Activated CD8-positive, alpha-beta memory T cell treated with anti-CD3 and anti-CD28 coated beads, Interleukin-2, amount 50 U/mL, for 4 hours (primary cell): ENCODE measurements around the gene FBXW12.

Experiments used
- DNase-seq: peaks from one replicate; pipeline ENCODE4 v3.0.0-alpha.2; 2020

FBXW12 gene

DNA sequence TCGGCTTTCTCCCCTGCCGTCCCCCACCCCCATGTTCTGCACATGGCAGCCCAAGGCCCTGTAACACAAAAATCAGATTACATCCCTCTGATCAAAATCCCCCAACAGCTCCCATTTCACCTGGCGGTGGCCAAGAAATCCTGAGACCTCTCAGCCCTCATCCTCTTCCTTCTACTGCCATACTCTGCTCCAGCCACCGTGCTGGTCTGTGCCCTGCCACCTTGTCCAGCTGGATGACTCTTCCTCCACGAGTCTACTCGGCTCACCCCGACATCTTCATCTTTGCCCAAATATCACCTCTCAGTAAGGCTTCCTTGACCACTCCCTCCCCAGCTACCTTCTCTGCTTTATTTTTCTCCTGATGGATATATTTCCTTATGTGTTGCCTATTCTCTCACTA is 64.8 kb downstream of the FBXW12 start:
- DNase-seq, result peak; percentile 5

DNA sequence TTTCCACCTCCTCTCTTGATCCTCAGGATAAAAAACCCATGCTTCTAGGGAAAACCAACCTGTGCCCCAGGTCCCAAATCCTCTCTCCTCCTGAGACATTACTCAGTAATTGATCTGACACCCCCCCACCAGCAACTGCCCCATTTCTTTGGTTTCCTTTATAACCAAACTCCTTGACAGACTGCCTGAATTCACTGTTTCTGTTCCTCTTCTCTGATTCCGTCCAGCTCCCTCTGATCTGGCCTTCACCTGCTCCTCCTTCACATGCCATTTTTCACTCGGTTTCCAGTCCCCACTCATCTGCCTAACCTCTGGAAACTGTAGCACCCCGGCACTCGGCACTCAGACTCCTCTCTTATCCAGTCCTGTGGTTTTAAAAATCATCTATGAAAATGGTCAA is 65.8 kb downstream of the FBXW12 start:
- no peak for DNase-seq

DNA sequence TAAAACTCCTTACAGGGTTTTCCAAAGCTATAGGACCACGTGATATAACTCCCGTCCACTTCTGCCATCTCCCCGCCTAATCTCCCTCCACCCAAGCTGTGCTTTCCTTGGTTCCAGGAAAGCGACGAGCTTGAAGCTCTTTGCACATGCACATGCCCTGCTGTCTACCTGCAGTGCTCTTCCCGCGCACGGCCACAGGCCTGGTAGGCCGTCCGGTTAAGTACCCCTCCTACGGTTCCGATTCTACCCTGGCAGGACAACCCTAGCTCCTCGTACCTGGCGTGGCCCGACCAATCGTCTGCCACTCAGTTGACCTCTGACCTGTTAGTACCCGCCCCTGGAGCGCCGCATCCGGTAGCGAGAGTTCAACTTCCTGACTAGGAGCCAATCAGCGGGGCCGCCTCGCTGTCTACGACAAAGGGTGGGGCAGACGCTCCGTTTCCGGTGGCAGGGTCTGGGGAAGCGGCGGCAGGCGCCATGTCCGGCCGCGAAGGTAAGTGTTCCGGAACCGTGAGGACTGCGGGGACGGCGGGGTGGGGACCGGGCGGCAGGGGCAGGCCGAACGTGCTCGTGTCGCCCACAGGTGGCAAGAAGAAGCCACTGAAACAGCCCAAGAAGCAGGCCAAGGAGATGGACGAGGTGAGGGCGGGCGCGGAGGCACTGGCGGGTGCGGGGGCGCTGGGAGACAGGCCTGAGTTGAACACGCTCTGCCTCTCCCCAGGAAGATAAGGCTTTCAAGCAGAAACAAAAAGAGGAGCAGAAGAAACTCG is 68.0 kb downstream of the FBXW12 start, which contains the start of the genes CCDC51 and TMA7:
Gene CCDC51 (minus strand): TSS at position 300 of the 770 bp plus-strand sequence. CDS start 4,991 bp downstream, outside the sequence.
Gene TMA7 (plus strand): TSS at position 438 of the 770 bp plus-strand sequence. CDS start 40 bp downstream, at position 478.
- peak; percentile 98 for DNase-seq

DNA sequence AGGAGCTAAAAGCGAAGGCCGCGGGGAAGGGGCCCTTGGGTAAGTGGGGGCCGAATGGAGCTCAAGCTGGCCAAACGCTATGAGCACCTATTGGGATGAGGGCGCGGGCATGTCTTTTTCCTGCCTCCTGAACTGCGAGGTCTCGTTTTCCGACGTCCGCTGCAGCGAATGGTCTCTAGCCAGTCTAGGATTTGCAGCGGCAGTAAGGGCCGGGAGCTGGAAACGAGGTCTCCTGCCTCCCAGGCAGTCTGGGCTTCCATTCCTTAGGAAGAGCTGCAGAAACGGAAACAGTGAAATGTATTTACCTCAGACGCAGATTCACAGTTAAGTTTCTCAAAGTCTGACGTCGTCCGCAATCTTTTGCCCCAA is 68.6 kb downstream of the FBXW12 start:
- DNase-seq, result no peak

DNA sequence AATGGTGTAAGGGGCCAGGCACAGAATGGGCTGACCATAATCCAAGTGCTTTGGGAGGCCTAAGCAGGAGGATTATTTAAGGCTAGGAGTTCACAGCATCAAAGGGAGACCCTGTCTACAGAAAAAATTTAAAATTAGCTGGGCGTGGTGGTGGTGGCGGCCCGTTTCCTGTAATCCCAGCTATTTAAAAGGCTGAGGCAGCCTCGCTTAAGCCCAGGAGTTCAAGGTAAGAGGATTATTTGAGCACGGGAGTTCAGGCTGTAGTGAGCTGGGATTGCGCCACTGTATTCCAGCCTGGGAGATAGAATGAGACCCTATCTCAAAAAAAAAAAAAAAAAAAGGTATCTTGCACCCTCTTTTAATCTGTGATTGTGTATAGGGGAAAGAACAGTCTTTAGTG is 69.9 kb downstream of the FBXW12 start:
- DNase-seq, result no peak
